Ishikawa (cell line): ENCODE measurements around the gene ACER1.

Experiments used
- CEBPB ChIP-seq: IDR thresholded peaks from 2 replicates; pipeline ENCODE4 v1.6.1; 2012
- CREB1 ChIP-seq: IDR thresholded peaks from 2 replicates; pipeline ENCODE4 v1.6.1; 2012; ENCODE audit warnings: low read depth
- EGR1 ChIP-seq: IDR thresholded peaks from 2 replicates; pipeline ENCODE4 v1.6.1; 2012
- EP300 ChIP-seq: IDR thresholded peaks from 2 replicates; pipeline ENCODE4 v1.6.1; 2012; ENCODE audit warnings: borderline replicate concordance
- FOXM1 ChIP-seq: IDR thresholded peaks from 2 replicates; pipeline ENCODE4 v1.6.1; 2012; ENCODE audit warnings: low read depth, borderline replicate concordance
- RAD21 ChIP-seq: IDR thresholded peaks from 2 replicates; pipeline ENCODE4 v1.6.1; 2012; ENCODE audit warnings: low read depth
- TAF1 ChIP-seq: IDR thresholded peaks from 2 replicates; pipeline ENCODE4 v1.6.1; 2012; ENCODE audit warnings: low read depth, mild to moderate bottlenecking
- TCF12 ChIP-seq: IDR thresholded peaks from 2 replicates; pipeline ENCODE4 v1.6.1; 2012; ENCODE audit warnings: low read depth
- TEAD4 ChIP-seq: IDR thresholded peaks from 2 replicates; pipeline ENCODE4 v1.6.1; 2012
- ZBTB7A ChIP-seq: IDR thresholded peaks from 2 replicates; pipeline ENCODE4 v1.6.1; 2012; ENCODE audit warnings: low read depth
- TF ChIP-seq, protein P1 (sequence below): IDR thresholded peaks from 2 replicates; pipeline ENCODE4 v1.6.1; 2012; ENCODE audit warnings: low read depth, mild to moderate bottlenecking
- TF ChIP-seq, protein P2 (sequence below): IDR thresholded peaks from 2 replicates; pipeline ENCODE4 v1.6.1; 2012
- TF ChIP-seq, protein P3 (sequence below): IDR thresholded peaks from 2 replicates; pipeline ENCODE4 v1.6.1; 2012

DNA sequence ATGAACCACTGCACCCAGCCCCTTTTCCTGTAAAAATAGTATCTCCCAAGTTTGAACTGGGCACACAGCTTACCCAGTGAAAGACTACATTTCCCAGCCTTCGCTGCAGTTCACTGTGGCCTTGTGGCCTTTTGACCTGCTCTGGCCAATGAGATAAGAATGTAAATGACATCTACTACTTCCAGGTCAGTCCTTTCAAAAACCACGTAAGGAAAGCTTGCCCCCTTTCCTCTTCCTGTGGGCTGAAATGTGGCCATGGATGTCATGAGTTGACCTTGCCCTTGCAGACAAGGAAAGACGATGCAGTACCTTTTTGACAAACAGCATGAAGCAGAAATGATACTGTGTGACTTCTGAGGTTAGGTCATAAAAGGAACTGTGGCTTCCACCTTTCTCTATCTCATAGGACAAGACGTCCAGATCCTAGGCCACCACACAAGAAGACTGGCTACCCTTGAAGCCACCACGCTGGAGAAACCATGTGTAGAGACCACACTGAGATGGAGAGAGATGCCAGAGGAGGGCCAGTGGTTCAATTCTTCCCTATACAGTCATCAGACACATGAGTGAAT is 19.9 kb downstream of the ACER1 start:
- TF ChIP-seq EP300 (no peak), CEBPB (no peak), TAF1 (no peak), EGR1 (no peak), TCF12 (no peak), RAD21 (no peak), CREB1 (no peak), FOXM1 (no peak), TEAD4 (no peak), ZBTB7A (no peak)
- TF ChIP-seq, protein P1, sequence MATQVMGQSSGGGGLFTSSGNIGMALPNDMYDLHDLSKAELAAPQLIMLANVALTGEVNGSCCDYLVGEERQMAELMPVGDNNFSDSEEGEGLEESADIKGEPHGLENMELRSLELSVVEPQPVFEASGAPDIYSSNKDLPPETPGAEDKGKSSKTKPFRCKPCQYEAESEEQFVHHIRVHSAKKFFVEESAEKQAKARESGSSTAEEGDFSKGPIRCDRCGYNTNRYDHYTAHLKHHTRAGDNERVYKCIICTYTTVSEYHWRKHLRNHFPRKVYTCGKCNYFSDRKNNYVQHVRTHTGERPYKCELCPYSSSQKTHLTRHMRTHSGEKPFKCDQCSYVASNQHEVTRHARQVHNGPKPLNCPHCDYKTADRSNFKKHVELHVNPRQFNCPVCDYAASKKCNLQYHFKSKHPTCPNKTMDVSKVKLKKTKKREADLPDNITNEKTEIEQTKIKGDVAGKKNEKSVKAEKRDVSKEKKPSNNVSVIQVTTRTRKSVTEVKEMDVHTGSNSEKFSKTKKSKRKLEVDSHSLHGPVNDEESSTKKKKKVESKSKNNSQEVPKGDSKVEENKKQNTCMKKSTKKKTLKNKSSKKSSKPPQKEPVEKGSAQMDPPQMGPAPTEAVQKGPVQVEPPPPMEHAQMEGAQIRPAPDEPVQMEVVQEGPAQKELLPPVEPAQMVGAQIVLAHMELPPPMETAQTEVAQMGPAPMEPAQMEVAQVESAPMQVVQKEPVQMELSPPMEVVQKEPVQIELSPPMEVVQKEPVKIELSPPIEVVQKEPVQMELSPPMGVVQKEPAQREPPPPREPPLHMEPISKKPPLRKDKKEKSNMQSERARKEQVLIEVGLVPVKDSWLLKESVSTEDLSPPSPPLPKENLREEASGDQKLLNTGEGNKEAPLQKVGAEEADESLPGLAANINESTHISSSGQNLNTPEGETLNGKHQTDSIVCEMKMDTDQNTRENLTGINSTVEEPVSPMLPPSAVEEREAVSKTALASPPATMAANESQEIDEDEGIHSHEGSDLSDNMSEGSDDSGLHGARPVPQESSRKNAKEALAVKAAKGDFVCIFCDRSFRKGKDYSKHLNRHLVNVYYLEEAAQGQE: no peak
- TF ChIP-seq, protein P2, sequence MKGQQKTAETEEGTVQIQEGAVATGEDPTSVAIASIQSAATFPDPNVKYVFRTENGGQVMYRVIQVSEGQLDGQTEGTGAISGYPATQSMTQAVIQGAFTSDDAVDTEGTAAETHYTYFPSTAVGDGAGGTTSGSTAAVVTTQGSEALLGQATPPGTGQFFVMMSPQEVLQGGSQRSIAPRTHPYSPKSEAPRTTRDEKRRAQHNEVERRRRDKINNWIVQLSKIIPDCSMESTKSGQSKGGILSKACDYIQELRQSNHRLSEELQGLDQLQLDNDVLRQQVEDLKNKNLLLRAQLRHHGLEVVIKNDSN: no peak
- TF ChIP-seq, protein P3, sequence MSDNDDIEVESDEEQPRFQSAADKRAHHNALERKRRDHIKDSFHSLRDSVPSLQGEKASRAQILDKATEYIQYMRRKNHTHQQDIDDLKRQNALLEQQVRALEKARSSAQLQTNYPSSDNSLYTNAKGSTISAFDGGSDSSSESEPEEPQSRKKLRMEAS: no peak
